K562 (cell line): ENCODE data around the gene EGFR. TPM values are rescaled to one million over a fixed set of nuclear protein-coding genes. Genes with fewer than 3 reads are reported as not detected.

Experiments used
- ZNF766 ChIP-seq: fragments of 200-800 bp; sonication (Bioruptor generic); conservative IDR thresholded peaks from 2 replicates; pipeline ENCODE4 v1.6.1; 2016; ENCODE audit warnings: missing genetic modification characterization, missing compliant biosample characterization
- polyA plus RNA-seq, 8 experiments: library from polyadenylated mRNA; depleted of rRNA in 4 of 8; stranded (reverse) in 5 of 8; unstranded in 3 of 8; fragments of >200 nt; fragmentation: Nextera tagmentation in 2 of 8; fragmentation: Illumina TruSeq in 1 of 8; extraction: Ambion mirVana in 2 of 8; extraction: Trizol in 1 of 8; gene quantifications; 2 replicates each; pipeline versions ENCODE4 v1.2.1 to v1.2.3, GENCODE V29; 2011 to 2014; ENCODE audit warnings: inconsistent platforms in 1 of 8, missing spikeins in 1 of 8
- total RNA-seq, 7 experiments: library from RNA; depleted of rRNA in 6 of 7; stranded (reverse); fragments of >200 nt in 6 of 7; fragmentation: Illumina TruSeq in 2 of 7; extraction: Trizol in 2 of 7; gene quantifications; 2 replicates each; pipeline versions ENCODE4 v1.2.1 to v1.2.3, GENCODE V29; 2011 to 2021; ENCODE audit warnings: low replicate concordance in 1 of 7
- TF ChIP-seq, protein P1 (sequence below): fragments of 200-800 bp; sonication (Bioruptor generic); IDR thresholded peaks from 2 replicates; pipeline ENCODE4 v1.6.1; 2016; ENCODE audit warnings: missing genetic modification characterization, missing compliant biosample characterization
- TF ChIP-seq, protein P2 (sequence below): fragments of 450-650 bp; IDR thresholded peaks from 2 replicates; pipeline ENCODE4 v1.6.1; 2016; ENCODE audit warnings: antibody characterized with exemption
- TF ChIP-seq, protein P3 (sequence below): fragments of 450-650 bp; IDR thresholded peaks from 2 replicates; pipeline ENCODE4 v1.6.1; 2016; ENCODE audit warnings: mild to moderate bottlenecking, moderate library complexity

The EGFR gene
- total and polyA plus RNA-seq, 9 of the 15 experiments (the other 6 are each of a cell fraction or from before 2014, with no cell fraction given) = 0.13 TPM; not detected in 8

DNA sequence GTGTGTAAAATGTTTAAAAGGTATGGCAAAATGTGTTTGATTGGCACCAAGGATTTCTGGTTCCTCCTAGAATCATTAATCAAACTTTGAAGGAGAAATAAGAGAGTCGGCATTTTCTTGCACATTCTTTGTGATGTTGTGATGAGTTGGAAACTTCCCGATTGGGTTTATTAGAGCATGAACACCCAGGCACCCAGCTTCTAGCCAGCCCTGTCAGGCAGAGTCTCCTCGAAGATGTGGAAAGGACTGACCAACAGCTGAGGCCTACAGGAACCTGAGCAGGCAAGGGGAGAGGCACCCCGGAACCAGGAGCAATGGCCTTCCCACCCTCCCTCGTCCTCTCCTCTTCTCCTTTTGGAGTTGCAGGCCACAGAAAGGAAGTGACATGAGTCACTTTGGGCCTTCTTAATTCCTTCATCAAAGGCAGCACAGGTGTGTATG, 68.7 kb downstream of the EGFR start (continued):
- TF ChIP-seq, protein P1, sequence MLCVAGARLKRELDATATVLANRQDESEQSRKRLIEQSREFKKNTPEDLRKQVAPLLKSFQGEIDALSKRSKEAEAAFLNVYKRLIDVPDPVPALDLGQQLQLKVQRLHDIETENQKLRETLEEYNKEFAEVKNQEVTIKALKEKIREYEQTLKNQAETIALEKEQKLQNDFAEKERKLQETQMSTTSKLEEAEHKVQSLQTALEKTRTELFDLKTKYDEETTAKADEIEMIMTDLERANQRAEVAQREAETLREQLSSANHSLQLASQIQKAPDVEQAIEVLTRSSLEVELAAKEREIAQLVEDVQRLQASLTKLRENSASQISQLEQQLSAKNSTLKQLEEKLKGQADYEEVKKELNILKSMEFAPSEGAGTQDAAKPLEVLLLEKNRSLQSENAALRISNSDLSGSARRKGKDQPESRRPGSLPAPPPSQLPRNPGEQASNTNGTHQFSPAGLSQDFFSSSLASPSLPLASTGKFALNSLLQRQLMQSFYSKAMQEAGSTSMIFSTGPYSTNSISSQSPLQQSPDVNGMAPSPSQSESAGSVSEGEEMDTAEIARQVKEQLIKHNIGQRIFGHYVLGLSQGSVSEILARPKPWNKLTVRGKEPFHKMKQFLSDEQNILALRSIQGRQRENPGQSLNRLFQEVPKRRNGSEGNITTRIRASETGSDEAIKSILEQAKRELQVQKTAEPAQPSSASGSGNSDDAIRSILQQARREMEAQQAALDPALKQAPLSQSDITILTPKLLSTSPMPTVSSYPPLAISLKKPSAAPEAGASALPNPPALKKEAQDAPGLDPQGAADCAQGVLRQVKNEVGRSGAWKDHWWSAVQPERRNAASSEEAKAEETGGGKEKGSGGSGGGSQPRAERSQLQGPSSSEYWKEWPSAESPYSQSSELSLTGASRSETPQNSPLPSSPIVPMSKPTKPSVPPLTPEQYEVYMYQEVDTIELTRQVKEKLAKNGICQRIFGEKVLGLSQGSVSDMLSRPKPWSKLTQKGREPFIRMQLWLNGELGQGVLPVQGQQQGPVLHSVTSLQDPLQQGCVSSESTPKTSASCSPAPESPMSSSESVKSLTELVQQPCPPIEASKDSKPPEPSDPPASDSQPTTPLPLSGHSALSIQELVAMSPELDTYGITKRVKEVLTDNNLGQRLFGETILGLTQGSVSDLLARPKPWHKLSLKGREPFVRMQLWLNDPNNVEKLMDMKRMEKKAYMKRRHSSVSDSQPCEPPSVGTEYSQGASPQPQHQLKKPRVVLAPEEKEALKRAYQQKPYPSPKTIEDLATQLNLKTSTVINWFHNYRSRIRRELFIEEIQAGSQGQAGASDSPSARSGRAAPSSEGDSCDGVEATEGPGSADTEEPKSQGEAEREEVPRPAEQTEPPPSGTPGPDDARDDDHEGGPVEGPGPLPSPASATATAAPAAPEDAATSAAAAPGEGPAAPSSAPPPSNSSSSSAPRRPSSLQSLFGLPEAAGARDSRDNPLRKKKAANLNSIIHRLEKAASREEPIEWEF (CRISPR knock-in tag) = no peak
- TF ChIP-seq, protein P2, sequence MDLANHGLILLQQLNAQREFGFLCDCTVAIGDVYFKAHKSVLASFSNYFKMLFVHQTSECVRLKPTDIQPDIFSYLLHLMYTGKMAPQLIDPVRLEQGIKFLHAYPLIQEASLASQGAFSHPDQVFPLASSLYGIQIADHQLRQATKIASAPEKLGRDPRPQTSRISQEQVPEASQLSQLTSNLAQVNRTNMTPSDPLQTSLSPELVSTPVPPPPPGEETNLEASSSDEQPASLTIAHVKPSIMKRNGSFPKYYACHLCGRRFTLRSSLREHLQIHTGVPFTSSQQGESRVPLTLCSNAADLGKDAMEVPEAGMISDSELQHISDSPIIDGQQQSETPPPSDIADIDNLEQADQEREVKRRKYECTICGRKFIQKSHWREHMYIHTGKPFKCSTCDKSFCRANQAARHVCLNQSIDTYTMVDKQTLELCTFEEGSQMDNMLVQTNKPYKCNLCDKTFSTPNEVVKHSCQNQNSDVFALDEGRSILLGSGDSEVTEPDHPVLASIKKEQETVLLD = no peak
- no peak for TF ChIP-seq ZNF766 (CRISPR knock-in tag)
- TF ChIP-seq, protein P3, sequence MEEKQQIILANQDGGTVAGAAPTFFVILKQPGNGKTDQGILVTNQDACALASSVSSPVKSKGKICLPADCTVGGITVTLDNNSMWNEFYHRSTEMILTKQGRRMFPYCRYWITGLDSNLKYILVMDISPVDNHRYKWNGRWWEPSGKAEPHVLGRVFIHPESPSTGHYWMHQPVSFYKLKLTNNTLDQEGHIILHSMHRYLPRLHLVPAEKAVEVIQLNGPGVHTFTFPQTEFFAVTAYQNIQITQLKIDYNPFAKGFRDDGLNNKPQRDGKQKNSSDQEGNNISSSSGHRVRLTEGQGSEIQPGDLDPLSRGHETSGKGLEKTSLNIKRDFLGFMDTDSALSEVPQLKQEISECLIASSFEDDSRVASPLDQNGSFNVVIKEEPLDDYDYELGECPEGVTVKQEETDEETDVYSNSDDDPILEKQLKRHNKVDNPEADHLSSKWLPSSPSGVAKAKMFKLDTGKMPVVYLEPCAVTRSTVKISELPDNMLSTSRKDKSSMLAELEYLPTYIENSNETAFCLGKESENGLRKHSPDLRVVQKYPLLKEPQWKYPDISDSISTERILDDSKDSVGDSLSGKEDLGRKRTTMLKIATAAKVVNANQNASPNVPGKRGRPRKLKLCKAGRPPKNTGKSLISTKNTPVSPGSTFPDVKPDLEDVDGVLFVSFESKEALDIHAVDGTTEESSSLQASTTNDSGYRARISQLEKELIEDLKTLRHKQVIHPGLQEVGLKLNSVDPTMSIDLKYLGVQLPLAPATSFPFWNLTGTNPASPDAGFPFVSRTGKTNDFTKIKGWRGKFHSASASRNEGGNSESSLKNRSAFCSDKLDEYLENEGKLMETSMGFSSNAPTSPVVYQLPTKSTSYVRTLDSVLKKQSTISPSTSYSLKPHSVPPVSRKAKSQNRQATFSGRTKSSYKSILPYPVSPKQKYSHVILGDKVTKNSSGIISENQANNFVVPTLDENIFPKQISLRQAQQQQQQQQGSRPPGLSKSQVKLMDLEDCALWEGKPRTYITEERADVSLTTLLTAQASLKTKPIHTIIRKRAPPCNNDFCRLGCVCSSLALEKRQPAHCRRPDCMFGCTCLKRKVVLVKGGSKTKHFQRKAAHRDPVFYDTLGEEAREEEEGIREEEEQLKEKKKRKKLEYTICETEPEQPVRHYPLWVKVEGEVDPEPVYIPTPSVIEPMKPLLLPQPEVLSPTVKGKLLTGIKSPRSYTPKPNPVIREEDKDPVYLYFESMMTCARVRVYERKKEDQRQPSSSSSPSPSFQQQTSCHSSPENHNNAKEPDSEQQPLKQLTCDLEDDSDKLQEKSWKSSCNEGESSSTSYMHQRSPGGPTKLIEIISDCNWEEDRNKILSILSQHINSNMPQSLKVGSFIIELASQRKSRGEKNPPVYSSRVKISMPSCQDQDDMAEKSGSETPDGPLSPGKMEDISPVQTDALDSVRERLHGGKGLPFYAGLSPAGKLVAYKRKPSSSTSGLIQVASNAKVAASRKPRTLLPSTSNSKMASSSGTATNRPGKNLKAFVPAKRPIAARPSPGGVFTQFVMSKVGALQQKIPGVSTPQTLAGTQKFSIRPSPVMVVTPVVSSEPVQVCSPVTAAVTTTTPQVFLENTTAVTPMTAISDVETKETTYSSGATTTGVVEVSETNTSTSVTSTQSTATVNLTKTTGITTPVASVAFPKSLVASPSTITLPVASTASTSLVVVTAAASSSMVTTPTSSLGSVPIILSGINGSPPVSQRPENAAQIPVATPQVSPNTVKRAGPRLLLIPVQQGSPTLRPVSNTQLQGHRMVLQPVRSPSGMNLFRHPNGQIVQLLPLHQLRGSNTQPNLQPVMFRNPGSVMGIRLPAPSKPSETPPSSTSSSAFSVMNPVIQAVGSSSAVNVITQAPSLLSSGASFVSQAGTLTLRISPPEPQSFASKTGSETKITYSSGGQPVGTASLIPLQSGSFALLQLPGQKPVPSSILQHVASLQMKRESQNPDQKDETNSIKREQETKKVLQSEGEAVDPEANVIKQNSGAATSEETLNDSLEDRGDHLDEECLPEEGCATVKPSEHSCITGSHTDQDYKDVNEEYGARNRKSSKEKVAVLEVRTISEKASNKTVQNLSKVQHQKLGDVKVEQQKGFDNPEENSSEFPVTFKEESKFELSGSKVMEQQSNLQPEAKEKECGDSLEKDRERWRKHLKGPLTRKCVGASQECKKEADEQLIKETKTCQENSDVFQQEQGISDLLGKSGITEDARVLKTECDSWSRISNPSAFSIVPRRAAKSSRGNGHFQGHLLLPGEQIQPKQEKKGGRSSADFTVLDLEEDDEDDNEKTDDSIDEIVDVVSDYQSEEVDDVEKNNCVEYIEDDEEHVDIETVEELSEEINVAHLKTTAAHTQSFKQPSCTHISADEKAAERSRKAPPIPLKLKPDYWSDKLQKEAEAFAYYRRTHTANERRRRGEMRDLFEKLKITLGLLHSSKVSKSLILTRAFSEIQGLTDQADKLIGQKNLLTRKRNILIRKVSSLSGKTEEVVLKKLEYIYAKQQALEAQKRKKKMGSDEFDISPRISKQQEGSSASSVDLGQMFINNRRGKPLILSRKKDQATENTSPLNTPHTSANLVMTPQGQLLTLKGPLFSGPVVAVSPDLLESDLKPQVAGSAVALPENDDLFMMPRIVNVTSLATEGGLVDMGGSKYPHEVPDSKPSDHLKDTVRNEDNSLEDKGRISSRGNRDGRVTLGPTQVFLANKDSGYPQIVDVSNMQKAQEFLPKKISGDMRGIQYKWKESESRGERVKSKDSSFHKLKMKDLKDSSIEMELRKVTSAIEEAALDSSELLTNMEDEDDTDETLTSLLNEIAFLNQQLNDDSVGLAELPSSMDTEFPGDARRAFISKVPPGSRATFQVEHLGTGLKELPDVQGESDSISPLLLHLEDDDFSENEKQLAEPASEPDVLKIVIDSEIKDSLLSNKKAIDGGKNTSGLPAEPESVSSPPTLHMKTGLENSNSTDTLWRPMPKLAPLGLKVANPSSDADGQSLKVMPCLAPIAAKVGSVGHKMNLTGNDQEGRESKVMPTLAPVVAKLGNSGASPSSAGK = no peak
- TF ChIP-seq, all 486 proteins: peak for 0
